Ammon's horn (tissue), 1 donor: Measurements from ENCODE around the gene FGF10.
A peak's percentile ranks its signal among the peaks of the same experiment; 100 is the strongest.

Source experiments
- DNase-seq: peaks from one replicate; pipeline ENCODE4 v3.0.0-alpha.2; 2016; ENCODE audit warnings: low spot score

The FGF10 gene

GRCh38 chr5:44389090-44389822 is at the start of gene FGF10:
Gene FGF10 (minus strand): TSS chr5:44389420. CDS start chr5:44388682, 738 bp downstream.
- DNase-seq, result peak; percentile 14

- no peak for DNase-seq
These were observed 37.7 kb upstream of the FGF10 start for GRCh38 chr5:44426944-44427343.

- DNase-seq, result no peak
These were observed 23.1 kb upstream of the FGF10 start for GRCh38 chr5:44412286-44412685.

- no peak for DNase-seq
These were observed 12.9 kb upstream of the FGF10 start for GRCh38 chr5:44402084-44402483.

- DNase-seq, result no peak
These were observed 12.4 kb upstream of the FGF10 start for GRCh38 chr5:44401611-44402010.

- DNase-seq, result no peak
These were observed 9.2 kb upstream of the FGF10 start for GRCh38 chr5:44398382-44398781.

GRCh38 chr5:44396312-44396711 is 7.1 kb upstream of the FGF10 start:
- no peak for DNase-seq

GRCh38 chr5:44390351-44390750 is 1.1 kb upstream of the FGF10 start:
- DNase-seq, result no peak

GRCh38 chr5:44389823-44390143 is 563 bp upstream of the FGF10 start:
- DNase-seq, result no peak

- peak; percentile 4 for DNase-seq
These were observed 715 bp downstream of the FGF10 start for GRCh38 chr5:44388321-44389089.

- DNase-seq, result no peak
These were observed 1.3 kb downstream of the FGF10 start for GRCh38 chr5:44387921-44388320.

- no peak for DNase-seq
These were observed 1.8 kb downstream of the FGF10 start for GRCh38 chr5:44387406-44387805.

GRCh38 chr5:44385291-44385900 is 3.8 kb downstream of the FGF10 start:
- DNase-seq, result no peak

GRCh38 chr5:44384816-44385215 is 4.4 kb downstream of the FGF10 start:
- DNase-seq, result no peak

- no peak for DNase-seq
These were observed 6.3 kb downstream of the FGF10 start for GRCh38 chr5:44382894-44383293.

- no peak for DNase-seq
These were observed 12.2 kb downstream of the FGF10 start for GRCh38 chr5:44377057-44377456.

GRCh38 chr5:44372028-44372427 is 17.2 kb downstream of the FGF10 start:
- no peak for DNase-seq

- no peak for DNase-seq
These were observed 22.0 kb downstream of the FGF10 start for GRCh38 chr5:44367203-44367602.

GRCh38 chr5:44365345-44365744 is 23.9 kb downstream of the FGF10 start:
- no peak for DNase-seq

GRCh38 chr5:44364097-44364496 is 25.1 kb downstream of the FGF10 start:
- no peak for DNase-seq

GRCh38 chr5:44361342-44362001 is 27.7 kb downstream of the FGF10 start:
- no peak for DNase-seq

- DNase-seq, result no peak
These were observed 28.3 kb downstream of the FGF10 start for GRCh38 chr5:44360919-44361318.

- no peak for DNase-seq
These were observed 30.8 kb downstream of the FGF10 start for GRCh38 chr5:44358421-44358820.
